HG03196 (cell line): ENCODE data around the gene CLTB.
A peak's percentile ranks its signal among the peaks of the same experiment; 100 is the strongest.

Source experiments
- ATAC-seq: cut with Tn5 transposase; IDR thresholded peaks from one replicate; pipeline ENCODE4 v1.9.1; 2021; ENCODE audit not compliant: unreplicated experiment

Gene CLTB

DNA sequence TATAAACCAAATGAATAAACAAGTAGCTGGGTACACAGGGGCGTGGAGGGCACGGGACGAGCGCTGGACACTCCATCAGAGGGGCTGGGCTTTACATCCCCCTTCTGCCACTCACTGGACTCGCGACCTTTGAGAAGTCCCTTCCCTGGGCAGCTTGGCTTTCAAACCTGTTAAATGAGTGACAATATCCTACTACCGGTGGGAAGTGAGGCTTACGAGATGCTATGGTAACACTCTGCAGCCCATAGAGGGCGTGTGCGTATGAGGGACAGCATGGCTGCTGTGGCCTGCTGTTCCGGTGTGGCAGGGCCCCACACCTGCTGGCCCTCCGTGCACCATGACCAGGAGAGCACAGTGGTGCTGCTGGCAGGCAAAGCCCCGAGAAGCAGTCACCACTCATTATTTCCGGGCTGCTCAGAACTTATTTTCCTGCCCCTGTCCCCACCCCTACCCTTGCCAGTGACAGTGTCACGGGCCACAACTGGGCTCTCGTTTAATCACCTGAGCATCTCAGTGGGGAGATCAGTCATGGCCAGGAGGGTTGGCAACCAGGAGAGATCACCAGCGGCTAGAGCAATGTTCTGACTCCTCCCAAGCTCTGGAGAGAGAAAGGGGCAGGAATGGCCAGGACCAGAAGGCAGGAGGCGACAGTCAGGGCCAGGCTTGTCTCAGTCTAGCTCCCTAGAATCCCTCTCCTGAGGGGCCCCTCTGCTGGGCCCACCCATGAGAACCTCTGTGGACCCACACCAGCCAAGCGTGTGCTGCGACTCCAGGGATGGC is 10.5 kb downstream of the CLTB start:
- ATAC-seq = no peak

DNA sequence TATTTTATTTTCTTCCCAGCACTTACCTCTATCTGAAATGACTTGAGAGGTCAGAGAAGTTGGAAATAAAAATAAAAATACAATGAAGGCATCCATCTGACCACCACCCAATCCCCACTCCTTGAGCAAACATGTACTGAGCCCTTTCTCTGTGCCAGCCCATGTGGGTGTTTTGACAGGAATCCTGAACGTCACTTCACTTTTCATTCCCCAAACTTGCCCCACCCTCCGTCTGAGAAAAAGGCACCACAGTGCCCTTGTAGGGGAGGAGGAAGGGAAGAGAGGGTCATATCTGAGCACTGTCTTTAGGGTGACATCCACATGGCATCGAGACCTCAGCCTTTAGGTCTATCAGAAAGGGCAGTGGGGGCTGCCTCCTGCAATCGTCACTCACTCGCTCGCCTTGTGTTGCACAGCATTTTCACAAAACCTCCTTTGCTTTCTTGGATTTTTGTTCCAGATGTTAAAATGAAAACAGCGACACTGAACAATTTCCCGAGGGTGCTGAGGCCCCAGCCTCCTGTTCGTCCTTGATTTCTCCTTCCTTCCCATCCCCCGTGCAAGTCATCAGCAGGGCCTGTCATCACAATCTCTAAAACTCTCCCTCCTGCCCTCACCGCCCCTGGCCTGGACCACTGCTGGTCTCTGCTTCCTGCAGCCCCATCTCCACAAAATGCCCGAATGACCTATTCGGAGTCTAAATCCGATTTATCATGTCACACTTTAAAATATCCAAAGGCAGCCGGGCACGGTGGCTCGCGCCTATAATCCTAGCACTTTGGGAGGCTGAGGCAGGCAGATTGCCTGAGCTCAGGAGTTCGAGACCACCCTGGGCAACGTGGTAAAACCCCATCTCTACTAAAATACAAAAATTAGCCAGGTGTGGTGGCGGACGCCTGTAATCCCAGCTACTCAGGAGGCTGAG is 14.8 kb downstream of the CLTB start:
- ATAC-seq = no peak

DNA sequence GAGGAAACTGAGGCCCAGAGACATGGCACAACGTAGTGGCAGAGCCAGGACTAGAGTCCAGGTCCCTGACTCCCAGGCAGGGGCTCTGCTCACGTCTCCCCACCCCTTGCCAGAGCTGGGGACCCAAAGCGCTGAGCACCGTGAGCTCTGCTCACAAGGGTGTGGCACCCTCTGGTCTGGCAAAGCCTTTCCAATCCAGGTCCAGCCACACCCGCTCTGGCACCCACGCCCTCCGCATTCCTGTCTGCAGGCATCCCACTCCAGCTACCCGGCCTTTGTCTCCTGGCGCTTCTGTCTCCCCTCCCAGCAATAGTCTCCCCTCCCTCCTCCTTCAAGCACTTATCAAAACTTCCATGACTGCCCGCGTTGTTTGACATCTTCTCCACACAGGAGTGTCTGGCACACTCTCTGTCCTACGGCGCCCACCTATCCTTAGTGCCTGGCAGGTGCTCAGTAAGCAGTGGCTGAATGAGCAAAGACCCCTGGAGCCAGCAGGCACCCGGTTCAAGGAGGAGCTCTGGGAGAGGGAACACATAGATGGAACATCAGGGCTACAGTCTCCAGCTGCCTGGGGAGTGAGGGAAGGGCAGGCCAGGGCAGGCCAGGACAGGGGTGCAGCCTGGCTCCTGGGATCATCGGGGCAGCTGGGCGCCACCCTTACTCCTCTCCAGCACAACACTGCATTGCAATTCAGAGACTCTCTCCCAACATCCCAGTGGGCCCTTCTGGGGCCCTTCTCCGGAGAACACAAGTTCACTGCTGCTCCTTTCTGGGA is 15.8 kb downstream of the CLTB start:
- no peak for ATAC-seq

DNA sequence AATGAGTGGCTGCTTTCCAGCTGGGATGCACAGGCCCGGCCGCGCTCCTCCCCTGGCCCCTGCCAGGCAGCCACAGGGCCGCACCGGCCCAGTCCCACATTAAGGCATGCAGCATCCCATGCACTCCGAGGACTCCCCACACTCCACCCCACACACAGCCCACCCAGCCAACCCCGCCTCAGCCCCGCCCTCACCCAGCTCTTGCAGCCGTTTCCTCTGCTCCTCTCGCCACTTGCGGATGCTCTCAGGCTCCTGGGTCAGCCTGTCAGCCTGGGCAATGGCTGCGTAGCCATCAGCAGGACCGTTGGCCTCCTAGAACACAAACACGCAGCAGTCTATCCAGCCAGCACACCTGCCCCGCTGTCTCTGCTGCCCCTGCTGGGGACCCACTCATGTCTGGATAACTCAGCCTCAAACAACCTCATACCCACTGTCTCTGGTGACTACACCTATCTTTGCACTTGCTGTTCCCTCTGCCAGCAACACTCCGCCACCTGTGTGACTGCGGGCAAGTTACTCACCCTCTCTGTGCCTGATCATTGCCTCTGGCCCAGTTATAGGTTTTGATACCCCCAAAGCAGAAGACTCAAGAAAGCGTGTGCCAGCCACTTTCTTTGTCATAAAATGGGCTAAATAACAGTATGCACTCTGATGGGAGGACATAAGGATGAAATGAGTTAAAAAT is 18.5 kb downstream of the CLTB start:
- no peak for ATAC-seq

DNA sequence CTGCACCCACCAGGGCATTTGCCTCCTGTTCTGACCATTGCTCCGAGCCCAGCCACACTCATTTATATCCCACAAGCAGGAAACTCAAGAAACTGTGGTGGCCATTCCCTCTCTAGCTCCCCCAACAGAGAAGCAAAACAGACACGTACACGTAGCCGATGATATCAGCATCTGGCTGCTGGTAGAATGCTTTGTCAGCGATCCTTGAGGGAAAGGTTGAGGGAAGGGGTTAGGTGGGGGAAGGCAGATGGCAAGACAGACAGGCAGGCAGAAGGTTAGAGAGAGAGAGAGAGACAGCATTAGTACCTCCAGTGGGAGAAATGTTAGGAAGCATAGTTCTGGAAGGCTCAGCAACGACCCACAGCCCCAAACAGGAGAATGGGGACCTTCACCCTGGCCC is 20.0 kb downstream of the CLTB start:
- no peak for ATAC-seq

DNA sequence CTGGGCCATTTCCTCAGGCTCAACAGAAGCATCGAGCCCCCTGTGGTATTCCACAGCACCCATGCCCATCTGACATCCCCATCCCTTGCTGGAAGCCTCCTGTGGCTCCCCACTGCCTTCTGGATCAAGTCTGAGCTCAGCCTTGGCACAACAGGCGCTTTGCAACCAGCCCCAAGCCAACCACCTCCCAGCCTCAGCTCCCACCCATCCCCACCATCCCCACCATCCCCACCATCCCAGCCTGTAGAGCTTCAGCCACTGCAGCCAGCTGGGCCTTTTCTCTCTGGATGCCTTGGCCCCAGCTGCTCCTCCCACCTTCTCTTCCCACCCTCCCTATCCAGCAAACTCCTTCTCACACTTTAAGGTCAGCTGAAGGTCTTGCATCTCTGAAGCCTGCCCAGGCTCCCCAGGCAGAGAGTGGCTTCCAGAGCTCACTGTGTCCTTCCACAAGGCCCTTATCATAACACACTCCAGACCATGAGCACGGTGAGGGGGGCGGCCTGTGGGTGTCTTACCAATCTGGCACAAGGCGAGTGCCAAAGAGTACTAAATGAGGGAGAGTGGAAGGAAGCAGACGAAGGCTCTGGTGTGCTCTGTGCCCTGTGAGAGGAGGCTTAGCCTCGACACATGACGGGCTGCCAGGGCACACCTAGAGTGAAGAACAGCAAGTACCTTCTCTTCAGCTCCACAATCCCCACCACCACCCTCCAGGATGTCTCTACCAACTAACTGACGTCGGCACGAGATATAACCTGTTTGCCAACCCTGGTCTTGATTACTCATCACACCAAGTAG is 21.3 kb downstream of the CLTB start:
- ATAC-seq = no peak

DNA sequence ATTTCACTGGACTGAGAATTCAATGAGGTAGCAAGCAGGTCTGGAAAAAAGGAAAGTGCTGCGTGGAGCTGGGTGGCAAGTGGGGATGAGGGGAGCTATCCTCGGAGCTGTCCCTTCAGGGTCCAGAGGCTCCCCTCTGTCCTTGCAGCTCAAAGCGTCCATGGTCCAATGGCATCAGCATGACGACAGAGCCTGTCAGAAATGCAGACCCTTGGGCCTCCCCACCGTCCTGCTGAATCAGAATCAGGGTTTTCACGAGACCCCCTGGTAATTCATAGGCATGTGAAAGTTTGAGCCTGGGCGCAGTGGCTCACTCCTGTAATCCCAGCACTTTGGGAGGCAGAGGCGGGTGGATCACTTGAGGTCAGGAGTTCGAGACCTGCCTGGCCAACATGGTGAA is 22.2 kb downstream of the CLTB start:
- no peak for ATAC-seq

DNA sequence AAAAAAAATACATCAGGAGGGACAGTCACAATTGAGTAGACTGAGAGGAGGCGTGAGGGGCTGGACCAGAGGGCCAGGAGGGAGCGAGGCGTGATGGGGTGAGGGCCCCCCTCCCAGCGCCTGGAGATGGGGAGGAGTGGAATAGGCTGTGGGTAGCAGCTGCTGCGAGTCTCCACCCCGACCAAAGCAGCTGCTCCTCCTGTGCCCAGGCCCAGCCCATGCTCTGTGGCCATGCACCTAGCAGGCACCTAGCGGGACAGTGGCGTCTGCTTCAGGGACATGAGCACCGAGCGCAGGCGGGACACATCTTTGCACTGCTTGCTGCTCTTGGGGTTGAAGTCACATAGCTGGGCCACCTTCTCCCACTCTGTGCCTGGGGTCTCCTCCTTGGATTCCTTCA is 23.8 kb downstream of the CLTB start:
- no peak for ATAC-seq

DNA sequence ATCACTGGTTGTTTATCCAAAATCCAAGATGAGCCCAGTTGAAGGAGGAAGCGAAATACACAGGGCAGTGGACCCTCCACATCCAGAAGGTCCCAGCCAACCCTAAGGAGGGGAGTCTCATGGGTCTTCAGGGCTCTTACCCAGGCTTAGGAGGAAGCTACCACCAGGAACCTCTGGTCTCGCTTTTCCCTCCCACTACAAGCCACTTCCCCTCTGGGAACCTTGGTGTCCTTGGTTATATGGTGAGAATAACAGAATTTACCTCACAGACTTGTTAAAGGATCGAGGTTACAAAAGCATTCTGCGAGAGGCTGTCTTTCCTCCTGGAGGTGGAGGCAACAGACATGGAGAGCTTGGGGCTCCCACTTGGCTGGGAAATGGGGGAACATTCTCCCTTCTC is 24.3 kb downstream of the CLTB start:
- no peak for ATAC-seq

DNA sequence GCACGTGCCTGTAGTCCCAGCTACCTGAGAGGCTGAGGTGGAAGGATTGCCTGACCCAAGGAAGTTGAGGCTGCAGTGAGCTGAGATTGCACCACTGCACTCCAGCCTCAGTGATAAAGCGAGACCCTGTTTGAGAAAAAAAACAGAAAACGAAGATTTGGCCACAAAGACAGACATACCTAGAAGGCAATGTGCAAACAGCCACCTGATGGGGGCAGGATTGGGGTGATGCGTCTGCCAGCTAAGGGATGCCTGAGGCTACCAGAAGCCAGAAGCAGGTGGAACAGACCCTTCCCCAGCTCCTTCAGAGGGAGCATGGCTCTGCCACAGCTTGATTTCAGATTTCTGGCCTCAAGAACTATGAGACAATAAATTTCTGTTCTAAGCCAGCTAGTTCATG is 24.9 kb downstream of the CLTB start:
- no peak for ATAC-seq

DNA sequence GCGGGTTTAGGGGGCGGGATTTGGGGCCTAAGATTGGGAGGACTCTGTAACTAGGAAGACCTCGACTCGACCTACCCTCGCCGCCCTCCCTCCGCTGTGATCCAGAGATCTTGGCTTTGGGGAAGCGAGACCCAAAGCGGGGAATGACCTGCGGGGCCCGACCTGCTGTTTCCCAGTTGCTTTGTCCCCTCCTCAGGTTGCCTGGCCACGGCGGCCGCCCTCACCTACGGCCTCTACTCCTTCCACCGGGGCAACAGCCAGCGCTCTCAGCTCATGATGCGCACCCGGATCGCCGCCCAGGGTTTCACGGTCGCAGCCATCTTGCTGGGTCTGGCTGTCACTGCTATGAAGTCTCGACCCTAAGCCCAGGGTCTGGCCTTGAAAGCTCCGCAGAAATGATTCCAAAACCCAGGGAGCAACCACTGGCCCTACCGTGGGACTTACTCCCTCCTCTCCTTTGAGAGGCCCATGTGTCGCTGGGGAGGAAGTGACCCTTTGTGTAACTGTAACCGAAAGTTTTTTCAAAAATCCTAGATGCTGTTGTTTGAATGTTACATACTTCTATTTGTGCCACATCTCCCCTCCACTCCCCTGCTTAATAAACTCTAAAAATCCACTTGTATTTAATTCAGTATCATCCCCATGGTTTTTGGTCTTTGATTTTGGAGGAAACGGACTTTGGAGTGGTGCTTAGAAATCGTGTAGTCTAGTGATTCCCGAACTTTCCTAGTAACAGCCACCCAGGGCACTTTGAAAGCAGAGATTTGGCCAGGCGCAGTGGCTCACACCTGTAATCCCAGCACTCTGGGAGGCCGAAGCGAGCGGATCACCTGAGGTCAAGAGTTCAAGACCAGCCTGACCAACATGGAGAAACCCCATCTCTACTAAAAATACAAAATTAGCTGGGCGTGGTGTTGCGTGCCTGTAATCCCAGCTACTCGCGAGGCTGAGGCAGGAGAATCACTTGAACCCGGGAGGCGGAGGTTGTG is 26.9 kb downstream of the CLTB start:
- ATAC-seq = no peak

DNA sequence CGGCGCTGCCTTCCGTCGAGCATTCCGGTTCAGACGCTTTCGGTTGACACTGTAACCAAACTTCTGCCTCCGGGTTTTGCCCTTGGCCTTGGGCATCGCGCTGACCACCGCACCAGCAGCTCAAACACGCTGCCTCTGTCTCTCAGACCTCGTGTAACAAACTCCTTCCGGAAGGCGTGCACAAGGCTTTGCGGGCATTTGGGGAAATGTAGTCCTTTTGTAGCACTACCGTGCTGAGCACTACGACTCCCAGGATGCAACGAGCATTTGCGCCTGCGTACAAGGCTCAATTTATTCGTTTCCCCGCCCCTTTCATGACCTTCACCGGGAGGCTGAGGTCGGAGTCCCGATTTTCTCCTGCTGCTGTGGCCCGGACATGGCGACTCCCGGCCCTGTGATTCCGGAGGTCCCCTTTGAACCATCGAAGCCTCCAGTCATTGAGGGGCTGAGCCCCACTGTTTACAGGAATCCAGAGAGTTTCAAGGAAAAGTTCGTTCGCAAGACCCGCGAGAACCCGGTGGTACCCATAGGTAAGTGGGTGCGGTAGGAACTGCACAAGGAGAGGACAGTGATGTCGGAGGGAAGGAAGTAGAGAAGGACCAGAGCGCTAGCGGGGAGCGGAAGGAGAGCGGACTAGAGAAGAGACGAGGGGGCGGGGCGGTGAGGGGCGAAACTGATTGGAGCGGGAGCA is 27.8 kb downstream of the CLTB start, which contains the start of the genes HIGD2A and NOP16:
Gene HIGD2A (plus strand): TSS at position 308 of the 691 bp plus-strand sequence. CDS start 69 bp downstream, at position 377.
Gene NOP16 (minus strand): TSS at position 155 of the 691 bp plus-strand sequence. CDS start 59 bp downstream, at position 96.
- ATAC-seq = peak; percentile 85

DNA sequence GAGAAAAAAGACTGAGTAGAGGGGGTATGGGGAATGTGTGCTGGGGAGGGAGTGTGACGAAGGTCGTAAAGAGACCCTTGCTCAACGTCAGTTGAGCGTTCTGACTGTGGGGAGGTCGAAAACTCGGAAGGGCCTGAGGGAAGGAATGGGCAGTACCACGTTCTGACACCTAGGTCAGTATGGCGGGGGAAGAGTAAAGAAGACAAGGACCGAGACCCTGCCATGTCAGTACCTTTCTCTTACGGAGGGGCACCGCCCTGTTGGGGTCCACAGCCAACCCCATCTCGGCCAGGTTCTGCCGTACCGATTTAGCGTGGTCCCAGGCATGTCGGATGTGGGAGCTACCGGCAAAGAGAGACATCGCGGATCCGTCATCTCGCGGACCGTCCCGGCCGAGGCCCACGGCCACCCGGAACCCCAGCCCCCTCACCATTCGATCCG is 28.3 kb downstream of the CLTB start:
- no peak for ATAC-seq

DNA sequence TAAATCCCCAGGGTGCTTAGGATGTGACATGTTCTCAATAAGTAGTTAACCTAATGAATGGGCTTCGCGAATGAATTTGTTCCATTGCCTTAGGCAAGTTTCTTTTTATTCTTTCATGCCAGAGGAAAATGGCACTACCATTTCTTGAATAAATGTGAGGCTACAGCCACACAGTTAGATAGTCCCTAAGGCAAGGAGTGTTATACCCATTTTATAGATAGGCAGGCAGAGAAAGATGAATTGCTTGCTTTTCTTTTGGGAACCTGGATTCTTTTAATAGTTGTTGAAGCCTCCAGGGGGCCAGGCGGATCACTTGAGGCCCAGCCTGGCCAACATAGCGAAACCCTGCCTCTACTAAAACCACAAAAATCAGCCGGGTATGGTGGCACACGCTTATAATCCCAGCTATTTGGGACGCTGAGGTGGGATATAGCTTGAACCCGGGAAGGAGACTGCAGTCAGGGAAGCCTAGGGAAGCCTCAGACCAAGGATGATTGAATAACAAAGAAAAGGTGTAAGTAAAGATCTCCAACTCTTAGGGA is 28.9 kb downstream of the CLTB start:
- no peak for ATAC-seq

DNA sequence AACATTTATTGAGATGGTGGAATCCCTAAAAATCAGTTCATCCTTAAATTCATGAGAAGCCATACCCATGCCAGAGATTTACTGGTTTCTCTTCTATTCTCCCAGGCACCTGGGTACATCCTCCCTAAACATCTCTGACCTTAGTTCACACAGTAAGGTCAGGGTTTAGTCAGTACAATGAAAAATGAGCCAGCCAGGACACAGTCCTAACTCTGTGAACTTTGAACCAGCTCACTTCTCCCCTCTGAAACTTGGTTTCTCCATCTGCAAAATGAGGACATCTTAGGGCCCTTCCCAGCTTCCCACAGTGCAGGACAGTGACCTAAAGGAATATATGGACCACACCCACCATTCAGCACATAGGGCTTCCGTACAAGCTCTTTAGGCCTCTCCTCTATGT is 29.8 kb downstream of the CLTB start:
- no peak for ATAC-seq

DNA sequence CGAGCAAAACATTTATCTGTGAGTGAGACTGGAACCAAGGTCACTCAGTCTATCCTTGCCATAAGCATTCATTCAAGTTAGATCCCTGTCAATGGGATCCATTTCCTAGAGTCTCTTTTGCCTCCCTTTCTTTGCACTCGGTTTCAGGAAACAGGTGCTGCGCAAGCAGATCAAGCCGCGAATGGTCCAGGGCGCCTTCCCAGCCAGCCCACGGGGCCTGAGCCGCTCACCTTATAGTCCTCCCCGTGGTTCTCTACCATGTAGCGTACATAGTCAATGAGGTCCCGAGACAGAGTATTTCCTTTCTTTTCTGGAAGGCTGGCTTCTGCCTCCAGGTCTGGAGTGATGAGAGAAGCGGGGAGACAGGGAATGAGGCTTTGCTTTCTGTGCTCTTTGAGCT is 31.3 kb downstream of the CLTB start:
- no peak for ATAC-seq

DNA sequence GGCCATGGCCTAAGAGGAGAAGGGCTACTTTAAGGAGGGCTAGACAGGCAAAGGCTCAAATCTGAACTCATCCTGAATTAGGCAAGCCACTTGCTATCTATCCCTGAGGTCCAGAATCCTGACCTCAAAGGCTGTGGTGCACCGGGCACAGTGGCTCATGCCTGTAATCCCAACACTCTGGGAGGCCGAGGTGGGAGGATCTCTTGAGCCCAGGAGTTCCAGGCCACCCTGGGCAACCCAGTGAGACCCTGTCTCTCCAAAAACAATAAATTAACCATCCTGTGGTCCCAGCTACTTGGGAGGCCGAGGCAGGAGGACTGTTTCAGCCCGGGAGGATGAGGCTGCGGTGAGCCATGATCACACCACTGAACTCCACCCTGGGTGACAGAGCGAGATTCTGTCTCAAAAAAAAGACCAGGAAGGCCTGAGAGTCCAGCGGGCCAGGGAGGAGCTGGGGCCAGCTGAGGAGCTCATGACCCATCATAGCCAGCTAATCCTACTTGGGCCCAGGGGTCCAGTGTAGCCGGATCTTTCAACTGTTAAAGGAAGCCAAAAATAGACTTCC is 31.9 kb downstream of the CLTB start:
- no peak for ATAC-seq
